Left lung (tissue), 14 donors: Measurements from ENCODE around the gene DNAJB2. TPM values are rescaled to one million over a fixed set of nuclear protein-coding genes. Genes with fewer than 3 reads are reported as not detected.

ENCODE experiments used
- ATAC-seq: fragments of 200-7000 bp; cut with Tn5 transposase; one replicate; pipeline ENCODE4 v1.9.1; 2020; ENCODE audit warnings: moderate library complexity
- DNase-seq, 4 donors: peaks; one replicate each; pipeline ENCODE4 v3.0.0-alpha.2; 2013 to 2020
- H3K27ac ChIP-seq, 2 donors: fragments of 200-600 bp; sonication (generic) in 1 of 2; one replicate each; pipeline versions ENCODE4 v1.5.0 to v1.8.0; 2020 to 2021
- H3K27me3 ChIP-seq, 2 donors: fragments of 200-600 bp; sonication (generic) in 1 of 2; one replicate each; pipeline versions ENCODE4 v1.5.0 to v1.8.0; 2020 to 2021
- H3K36me3 ChIP-seq, 2 donors: fragments of 200-600 bp; sonication (generic) in 1 of 2; one replicate each; pipeline versions ENCODE4 v1.5.0 to v1.8.0; 2020 to 2021
- H3K4me1 ChIP-seq, 2 donors: fragments of 200-600 bp; one replicate each; pipeline ENCODE4 v1.8.0; 2021
- H3K4me3 ChIP-seq, 2 donors: fragments of 200-600 bp; sonication (generic) in 1 of 2; one replicate each; pipeline versions ENCODE4 v1.5.0 to v1.8.0; 2020 to 2021; ENCODE audit warnings: mild to moderate bottlenecking in 1 of 2
- H3K9me3 ChIP-seq, 2 donors: fragments of 200-600 bp; sonication (generic) in 1 of 2; one replicate each; pipeline versions ENCODE4 v1.5.0 to v1.8.0; 2020 to 2021
- intact Hi-C, 2 donors: fragments of 100-400 bp; cut with DNase I; formaldehyde crosslinking; loops; one replicate each; pipeline versions ENCODE4 v1.11.2 to v1.14.2; 2022
- long read RNA-seq, 12 donors: library from polyadenylated mRNA in 2 of 12; unstranded in 2 of 12; transcript quantifications; one replicate each; pipeline ENCODE4 v2.0.0 and lab custom pipeline, GENCODE V29; 2019 to 2026
- polyA plus RNA-seq, 6 donors: library from polyadenylated mRNA; unstranded; fragments of 120-200 nt; gene quantifications; one replicate each; pipeline ENCODE4 v1.2.1, GENCODE V29; 2013; ENCODE audit not compliant: insufficient read length in 6 of 6
- total RNA-seq, 2 donors: library from RNA; stranded (reverse); fragmentation: NEBNext Ultra II Directional; extraction: Animal tissue kit (Norgen Biotek cat#: 25700); gene quantifications; one replicate each; pipeline ENCODE4 v1.2.1, GENCODE V29; 2021
- TF ChIP-seq, protein P1 (sequence below), 2 donors: fragments of 200-600 bp; sonication (generic) in 1 of 2; IDR thresholded peaks; one replicate each; pipeline versions ENCODE4 v1.5.0 to v1.8.0; 2021; ENCODE audit warnings: antibody characterized with exemption in 2 of 2
- donor health status: DM: no; HTN: yes; CAD: no.
- donor health status: DM: no; HTN: no; CAD: no.

Gene DNAJB2
- total RNA-seq, result 10 to 100 TPM; 54.2 to 97.4 TPM
- polyA plus RNA-seq, result 10 to 100 TPM; 58.7 to 74.8 (median 63.7) TPM
- long read RNA-seq, donor 1, transcript DNAJB2-202 (10 exons, 1,946 nt), result major isoform, 13 of 25 reads
- long read RNA-seq, donor 1, transcript DNAJB2-201 (9 exons, 3,176 nt), result minor isoform, 6 of 25 reads
- long read RNA-seq, donor 1, partial matches to known transcripts, result 0 of 25 reads
- long read RNA-seq, donor 1, other reads (novel, unspliced or antisense), result 0 of 25 reads
- long read RNA-seq, donor 2, transcript DNAJB2-202 (10 exons, 1,946 nt), result major isoform, 9 of 17 reads
- long read RNA-seq, donor 2, partial matches to known transcripts, result 5 of 17 reads
- long read RNA-seq, donor 2, other reads (novel, unspliced or antisense), result 0 of 17 reads
- long read RNA-seq, donor 3, transcript DNAJB2-202 (10 exons, 1,946 nt), result major isoform, 9 of 12 reads
- long read RNA-seq, donor 3, partial matches to known transcripts, result 0 of 12 reads
- long read RNA-seq, donor 3, other reads (novel, unspliced or antisense), result 0 of 12 reads
- long read RNA-seq, donor 4, partial matches to known transcripts, result 0 of 14 reads
- long read RNA-seq, donor 4, other reads (novel, unspliced or antisense), result 13 of 14 reads
- long read RNA-seq, donor 5, transcript DNAJB2-202 (10 exons, 1,946 nt), result major isoform, 5 of 33 reads
- long read RNA-seq, donor 5, partial matches to known transcripts, result 24 of 33 reads
- long read RNA-seq, donor 5, other reads (novel, unspliced or antisense), result 0 of 33 reads
- long read RNA-seq, donor 6, transcript DNAJB2-202 (10 exons, 1,946 nt), result major isoform, 15 of 17 reads
- long read RNA-seq, donor 6, partial matches to known transcripts, result 0 of 17 reads
- long read RNA-seq, donor 6, other reads (novel, unspliced or antisense), result 0 of 17 reads
- long read RNA-seq, donor 7, partial matches to known transcripts, result 0 of 7 reads
- long read RNA-seq, donor 7, other reads (novel, unspliced or antisense), result 0 of 7 reads
- long read RNA-seq, donor 8, transcript DNAJB2-202 (10 exons, 1,946 nt), result major isoform, 7 of 13 reads
- long read RNA-seq, donor 8, partial matches to known transcripts, result 0 of 13 reads
- long read RNA-seq, donor 8, other reads (novel, unspliced or antisense), result 0 of 13 reads
- long read RNA-seq, donor 9, result 0 reads
- long read RNA-seq, donor 10, partial matches to known transcripts, result 0 of 2 reads
- long read RNA-seq, donor 10, other reads (novel, unspliced or antisense), result 2 of 2 reads
- long read RNA-seq, donor 11, transcript DNAJB2-202 (10 exons, 1,946 nt), result major isoform, 17 of 50 reads
- long read RNA-seq, donor 11, transcript DNAJB2-201 (9 exons, 3,176 nt), result major isoform, 17 of 50 reads
- long read RNA-seq, donor 11, partial matches to known transcripts, result 6 of 50 reads
- long read RNA-seq, donor 11, other reads (novel, unspliced or antisense), result 0 of 50 reads
- long read RNA-seq, donor 12, transcript DNAJB2-201 (9 exons, 3,176 nt), result minor isoform, 5 of 15 reads
- long read RNA-seq, donor 12, transcript DNAJB2-202 (10 exons, 1,946 nt), result major isoform, 8 of 15 reads
- long read RNA-seq, donor 12, partial matches to known transcripts, result 0 of 15 reads
- long read RNA-seq, donor 12, other reads (novel, unspliced or antisense), result 0 of 15 reads

DNA sequence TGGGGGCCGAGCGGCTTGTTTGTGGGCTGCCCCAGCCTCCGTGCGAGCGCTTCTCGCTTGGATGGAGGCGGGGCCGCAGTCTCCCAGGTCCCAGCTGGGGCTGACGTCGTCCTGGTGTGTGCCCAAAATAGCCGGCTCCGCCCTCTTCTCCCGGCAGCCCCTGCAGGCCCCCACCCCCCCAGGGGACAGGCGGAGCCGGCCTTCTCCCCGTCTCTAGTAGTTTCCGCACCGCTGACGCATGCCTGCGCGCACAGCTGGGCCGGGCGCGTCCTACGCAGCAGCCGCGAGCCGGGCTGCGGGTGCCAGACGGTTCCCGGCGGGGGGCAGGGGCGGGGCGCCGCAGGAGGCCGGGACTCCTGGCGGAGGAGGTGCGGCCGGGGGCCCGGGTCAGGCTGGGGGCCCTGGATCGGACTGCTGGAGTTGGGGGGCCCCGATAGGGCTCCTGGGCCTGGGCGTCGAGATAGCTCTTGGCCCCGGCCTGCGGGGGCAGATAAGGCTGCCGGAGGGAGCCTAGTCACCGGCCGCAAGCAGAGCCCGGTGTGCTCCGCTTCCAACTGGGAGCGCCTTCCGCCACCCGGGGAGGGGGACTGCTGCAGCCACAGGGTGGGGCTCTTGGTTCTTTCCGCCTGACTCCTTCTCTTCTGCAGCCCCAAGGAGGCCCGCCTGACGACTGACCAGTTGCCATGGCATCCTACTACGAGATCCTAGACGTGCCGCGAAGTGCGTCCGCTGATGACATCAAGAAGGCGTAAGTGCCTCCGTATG is at the start of gene DNAJB2:
Gene DNAJB2, plus strand, starts transcription at position 216 of the 765 bp plus-strand sequence. Its CDS starts 468 bp downstream, at position 684.
- Histone ChIP-seq H3K27ac (peak within 1 kb of the TSS; percentile 99), H3K4me1 (peaks cover 15 to 39% of the 10 kb centered on the region in 2 donors), H3K4me3 (peak within 1 kb of the TSS; percentile 78 to 85), H3K27me3 (no peaks in the 10 kb centered on the region), H3K36me3 (peaks cover 0 to 35% of the 10 kb centered on the region in 2 donors), H3K9me3 (no peaks in the 10 kb centered on the region)
- intact Hi-C loops, result no loop called here
- TF ChIP-seq, protein P1, sequence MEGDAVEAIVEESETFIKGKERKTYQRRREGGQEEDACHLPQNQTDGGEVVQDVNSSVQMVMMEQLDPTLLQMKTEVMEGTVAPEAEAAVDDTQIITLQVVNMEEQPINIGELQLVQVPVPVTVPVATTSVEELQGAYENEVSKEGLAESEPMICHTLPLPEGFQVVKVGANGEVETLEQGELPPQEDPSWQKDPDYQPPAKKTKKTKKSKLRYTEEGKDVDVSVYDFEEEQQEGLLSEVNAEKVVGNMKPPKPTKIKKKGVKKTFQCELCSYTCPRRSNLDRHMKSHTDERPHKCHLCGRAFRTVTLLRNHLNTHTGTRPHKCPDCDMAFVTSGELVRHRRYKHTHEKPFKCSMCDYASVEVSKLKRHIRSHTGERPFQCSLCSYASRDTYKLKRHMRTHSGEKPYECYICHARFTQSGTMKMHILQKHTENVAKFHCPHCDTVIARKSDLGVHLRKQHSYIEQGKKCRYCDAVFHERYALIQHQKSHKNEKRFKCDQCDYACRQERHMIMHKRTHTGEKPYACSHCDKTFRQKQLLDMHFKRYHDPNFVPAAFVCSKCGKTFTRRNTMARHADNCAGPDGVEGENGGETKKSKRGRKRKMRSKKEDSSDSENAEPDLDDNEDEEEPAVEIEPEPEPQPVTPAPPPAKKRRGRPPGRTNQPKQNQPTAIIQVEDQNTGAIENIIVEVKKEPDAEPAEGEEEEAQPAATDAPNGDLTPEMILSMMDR (IDR thresholded peaks at IDR 0.05), result peak in 1 of 2 donors; percentile 11
- DNase-seq (peak; percentile 97 to 100 (median 99)), ATAC-seq (peak; percentile 92)

DNA sequence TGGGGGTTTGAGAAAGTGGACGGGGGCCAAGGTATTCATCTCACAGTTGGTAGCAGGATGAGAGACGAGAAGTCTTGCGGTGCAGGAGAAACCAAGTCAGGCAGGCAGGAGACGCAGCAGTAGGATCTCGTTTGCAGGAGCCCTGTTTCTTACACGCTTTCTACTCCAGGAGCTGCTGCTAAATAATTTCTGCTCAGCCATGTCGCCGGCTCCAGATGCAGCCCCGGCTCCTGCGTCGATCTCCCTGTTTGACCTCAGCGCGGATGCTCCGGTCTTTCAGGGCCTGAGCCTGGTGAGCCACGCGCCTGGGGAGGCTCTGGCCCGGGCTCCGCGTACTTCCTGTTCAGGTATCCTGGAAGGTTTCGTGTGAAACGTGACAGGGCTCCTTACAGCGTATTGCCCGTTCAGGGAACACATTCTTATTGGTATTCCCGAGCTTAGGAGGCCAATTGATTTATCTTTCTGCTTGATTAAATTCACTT is 49.1 kb upstream of the DNAJB2 start:
- peak in 2 of 4 donors; percentile 66 to 90 for DNase-seq

DNA sequence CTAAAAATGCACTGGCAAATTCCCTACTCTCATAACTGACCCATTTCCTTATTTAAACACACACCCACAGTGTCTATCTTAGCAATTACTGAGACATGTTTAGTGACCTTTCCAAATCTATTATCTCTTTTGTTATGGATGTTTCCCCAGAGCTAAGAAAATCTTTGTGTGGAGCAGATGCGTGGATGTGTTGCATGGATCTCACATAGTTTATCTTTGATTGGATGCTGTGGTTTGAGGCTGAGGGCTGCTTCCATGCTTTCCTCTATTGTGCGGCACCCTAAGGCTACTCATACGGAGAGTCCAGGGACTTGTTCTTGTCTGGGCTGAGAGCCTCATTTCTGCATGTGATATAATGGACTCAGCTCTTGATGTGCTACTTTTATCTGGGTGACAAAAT is 44.8 kb upstream of the DNAJB2 start:
- peaks cover 9 to 15% of the 10 kb centered on the region in 2 donors for H3K4me1 ChIP-seq
- intact Hi-C loops, result no loop called here
- no peak overlapping the region for H3K27ac ChIP-seq
- H3K36me3 ChIP-seq, result peaks cover 0 to 72% of the 10 kb centered on the region in 2 donors
- no peaks in the 10 kb centered on the region for H3K9me3 ChIP-seq
- no peak overlapping the region for H3K4me3 ChIP-seq
- TF ChIP-seq, protein P1 (IDR thresholded peaks at IDR 0.05), result no peak
- H3K27me3 ChIP-seq, result no peaks in the 10 kb centered on the region
- ATAC-seq (no peak), DNase-seq (no peak)

More for the DNA sequence above, 49.1 kb upstream of the DNAJB2 start:
- intact Hi-C loops, result no loop called here
- Histone ChIP-seq H3K4me3 (peak overlapping the region; percentile 79 to 92), H3K9me3 (no peaks in the 10 kb centered on the region), H3K36me3 (peaks cover 0 to 50% of the 10 kb centered on the region in 2 donors), H3K27ac (peak overlapping the region; percentile 86 to 95), H3K4me1 (peaks cover 23 to 51% of the 10 kb centered on the region in 2 donors), H3K27me3 (no peaks in the 10 kb centered on the region)
- ATAC-seq, result peak; percentile 59
- TF ChIP-seq, protein P1 (IDR thresholded peaks at IDR 0.05), result no peak

DNA sequence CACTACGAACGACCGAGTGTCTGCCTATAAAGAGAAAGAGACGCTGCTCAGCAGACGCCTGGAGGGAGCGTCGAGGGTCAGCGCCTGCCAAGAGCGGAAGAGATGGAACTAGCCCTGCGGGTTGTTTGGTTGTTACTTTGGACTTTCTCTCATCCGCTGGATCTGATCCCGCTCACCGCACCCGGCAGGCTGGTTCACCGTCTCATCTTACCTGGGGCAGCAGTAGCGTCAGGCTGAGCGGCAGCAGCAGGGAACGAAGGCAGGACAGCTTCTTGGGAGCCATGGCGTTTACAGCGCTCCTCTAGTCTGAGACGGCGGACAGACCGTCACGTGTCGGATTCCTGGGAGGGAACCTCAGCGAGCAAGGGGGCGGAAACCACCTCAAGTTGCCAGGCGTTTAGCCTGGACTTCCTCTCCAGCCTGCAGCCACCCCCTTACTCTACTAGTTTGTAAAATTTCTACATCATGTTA is 35.8 kb upstream of the DNAJB2 start:
- no peaks in the 10 kb centered on the region for H3K9me3 ChIP-seq
- peaks cover 0 to 26% of the 10 kb centered on the region in 2 donors for H3K36me3 ChIP-seq
- H3K27me3 ChIP-seq, result no peaks in the 10 kb centered on the region
- H3K27ac ChIP-seq, result peak overlapping the region in 1 of 2 donors; percentile 42
- DNase-seq (peak in 2 of 4 donors; percentile 50 to 87), ATAC-seq (peak; percentile 4)
- intact Hi-C loops, result no loop called here
- peaks cover 13 to 38% of the 10 kb centered on the region in 2 donors for H3K4me1 ChIP-seq
- TF ChIP-seq, protein P1 (IDR thresholded peaks at IDR 0.05), result no peak
- peak overlapping the region; percentile 7 to 36 for H3K4me3 ChIP-seq
